Spleen (tissue), 11 donors: Measurements from ENCODE around the gene NUP50. TPM values are rescaled to one million over a fixed set of nuclear protein-coding genes. Genes with fewer than 3 reads are reported as not detected.
A peak's percentile ranks its signal among the peaks of the same experiment; 100 is the strongest.

Source experiments
- DNase-seq: peaks from one replicate; pipeline ENCODE4 v3.0.0-alpha.2; 2020
- H3K27ac ChIP-seq, 8 donors: fragments of 200-600 bp; sonication (generic) in 7 of 8; 1 replicate in 4 of 8; 2 replicates in 4 of 8; pipeline versions ENCODE4 v1.5.0 to v1.8.0; 2016 to 2021; ENCODE audit warnings: inconsistent platforms in 4 of 8, mild to moderate bottlenecking in 4 of 8, moderate library complexity in 1 of 8
- H3K27me3 ChIP-seq, 7 donors: fragments of 200-600 bp; sonication (generic) in 6 of 7; replicated peaks in 1 of 7; 1 replicate in 4 of 7; 2 replicates in 3 of 7; pipeline versions ENCODE4 v1.5.0 to v1.8.0; 2016 to 2021; ENCODE audit warnings: inconsistent platforms in 3 of 7, mild to moderate bottlenecking in 1 of 7
- H3K36me3 ChIP-seq, 6 donors: fragments of 200-600 bp; sonication (generic) in 5 of 6; 1 replicate in 4 of 6; 2 replicates in 2 of 6; pipeline versions ENCODE4 v1.5.0 to v1.8.0; 2016 to 2021; ENCODE audit warnings: inconsistent platforms in 2 of 6
- H3K4me1 ChIP-seq, 6 donors: fragments of 200-600 bp; sonication (generic) in 5 of 6; 1 replicate in 3 of 6; 2 replicates in 3 of 6; pipeline versions ENCODE4 v1.5.0 to v1.8.0; 2016 to 2021; ENCODE audit warnings: inconsistent platforms in 3 of 6
- H3K4me3 ChIP-seq, 8 donors: fragments of 200-600 bp; sonication (generic) in 7 of 8; 1 replicate in 4 of 8; 2 replicates in 4 of 8; pipeline versions ENCODE4 v1.5.0 to v1.8.0; 2016 to 2021; ENCODE audit warnings: inconsistent platforms in 4 of 8, mild to moderate bottlenecking in 4 of 8, moderate library complexity in 2 of 8
- H3K9me3 ChIP-seq, 8 donors: fragments of 200-600 bp; sonication (generic) in 7 of 8; 1 replicate in 4 of 8; 2 replicates in 4 of 8; pipeline versions ENCODE4 v1.5.0 to v1.8.0; 2016 to 2021; ENCODE audit warnings: inconsistent platforms in 4 of 8
- CTCF ChIP-seq, 11 experiments: fragments of 200-600 bp in 7 of 11; fragments of 450-650 bp in 4 of 11; sonication (generic) in 4 of 11; IDR thresholded peaks in 8 of 11; conservative IDR thresholded peaks in 3 of 11; 1 replicate in 7 of 11; 2 replicates in 4 of 11; pipeline versions ENCODE4 v1.4.0 to v1.8.0; 2016 to 2021; ENCODE audit warnings: antibody characterized with exemption in 11 of 11, inconsistent platforms in 4 of 11, mild to moderate bottlenecking in 1 of 11
- POLR2A ChIP-seq, 3 donors: fragments of 450-650 bp; IDR thresholded peaks; one replicate each; pipeline ENCODE4 v1.5.1; 2017; ENCODE audit warnings: antibody characterized with exemption in 3 of 3, mild to moderate bottlenecking in 1 of 3
- POLR2AphosphoS5 ChIP-seq, 3 donors: sonication (generic); formaldehyde crosslinking; IDR thresholded peaks; one replicate each; pipeline ENCODE4 v1.5.1; 2017; ENCODE audit warnings: antibody characterized with exemption in 3 of 3
- WGBS, 5 donors: extraction: QIAGEN DNeasy Blood & Tissue Kit in 3 of 5; methylation state at CpG; one replicate each; pipeline versions ENCODE4 v1.1.5 to v1.1.7; 2013 to 2018; 5-methylcytosine and 5-hydroxymethylcytosine counted together
- intact Hi-C: fragments of 100-400 bp; cut with DNase I; formaldehyde crosslinking; loops from one replicate; pipeline ENCODE4 v1.15.0; 2023; ENCODE audit warnings: low total_unique reads
- polyA plus RNA-seq, 3 donors: library from polyadenylated mRNA; stranded (reverse); fragments of 200-250 nt; gene quantifications; one replicate each; pipeline ENCODE4 v1.2.1, GENCODE V29; 2013
- total RNA-seq, 7 donors: library from RNA; depleted of rRNA in 3 of 7; stranded (reverse); fragments of >200 nt in 3 of 7; fragmentation: NEBNext Ultra II Directional in 4 of 7; extraction: Animal tissue kit (Norgen Biotek cat#: 25700) in 4 of 7; gene quantifications; one replicate each; pipeline versions ENCODE4 v1.1.0 to v1.2.1, GENCODE V29; 2016 to 2021
- donor health status: healthy with polysubstance abuse.
- donor health status: DM: no; HTN: no; CAD: no; lungs with moderate emphysema.
- donor health status: DM: no; HTN: no; CAD: no.
- donor health status: Bipolar disorder and iron deficiency.
- donor health status: healthy.
- donor health status: DM: no; HTN: no; CAD: no.
- donor health status: DM: yes; HTN: yes; CAD: no.

Gene NUP50
- total and polyA plus RNA-seq, 10 donors, result 16.2 to 109 (median 94.1) TPM

- Histone ChIP-seq H3K9me3 (no peaks in the 10 kb centered on the region), H3K4me3 (no peak overlapping the region), H3K4me1 (peaks cover 0 to 94% (median 57%) of the 10 kb centered on the region in 6 donors), H3K27ac (peak overlapping the region in 4 of 8 donors; percentile 71 to 89 (median 84)), H3K36me3 (peaks cover 0 to 50% (median 0%) of the 10 kb centered on the region in 6 donors), H3K27me3 (no peaks in the 10 kb centered on the region)
- TF ChIP-seq CTCF (IDR thresholded peaks at IDR 0.05 in 8 of 11, conservative IDR thresholded peaks at IDR 0.05 in 3 of 11), result no peak
- no peak for TF ChIP-seq POLR2AphosphoS5 (IDR thresholded peaks at IDR 0.05)
- TF ChIP-seq POLR2A (IDR thresholded peaks at IDR 0.05), result no peak
- no peak for DNase-seq
- intact Hi-C loops, result no loop called here
- 82 to 95% (median 87%) methylated on average over 11 to 13 of the region's 13 CpGs for WGBS, 5 donors
Observed at GRCh38 chr22:45229181-45229580, 65.5 kb downstream of the NUP50 start.

- no peak for DNase-seq
- H3K36me3 ChIP-seq, result peaks cover 0 to 43% (median 0%) of the 10 kb centered on the region in 6 donors
- WGBS, 5 donors, result 64 to 87% (median 80%) methylated on average over 16 of the region's 16 CpGs
- intact Hi-C loops, result no loop called here
- H3K4me3 ChIP-seq, result peak overlapping the region in 1 of 8 donors; percentile 19
- H3K27ac ChIP-seq, result peak overlapping the region in 5 of 8 donors; percentile 69 to 89 (median 82)
- peaks cover 0 to 94% (median 61%) of the 10 kb centered on the region in 6 donors for H3K4me1 ChIP-seq
- TF ChIP-seq CTCF (IDR thresholded peaks at IDR 0.05 in 8 of 11, conservative IDR thresholded peaks at IDR 0.05 in 3 of 11) (no peak), POLR2A (IDR thresholded peaks at IDR 0.05) (no peak), POLR2AphosphoS5 (IDR thresholded peaks at IDR 0.05) (no peak)
- H3K9me3 ChIP-seq, result no peaks in the 10 kb centered on the region
- no peaks in the 10 kb centered on the region for H3K27me3 ChIP-seq
Observed at GRCh38 chr22:45230026-45230721, 66.4 kb downstream of the NUP50 start.

GRCh38 chr22:45231293-45231692, 67.6 kb downstream of the NUP50 start:
- Histone ChIP-seq H3K4me3 (no peak overlapping the region), H3K27me3 (no peaks in the 10 kb centered on the region), H3K9me3 (no peaks in the 10 kb centered on the region), H3K36me3 (peaks cover 0 to 43% (median 0%) of the 10 kb centered on the region in 6 donors), H3K4me1 (peaks cover 8 to 94% (median 61%) of the 10 kb centered on the region in 6 donors), H3K27ac (peak overlapping the region in 3 of 8 donors; percentile 26 to 87 (median 82))
- no peak for DNase-seq
- TF ChIP-seq POLR2AphosphoS5 (IDR thresholded peaks at IDR 0.05) (no peak), POLR2A (IDR thresholded peaks at IDR 0.05) (no peak)
- 72 to 89% (median 84%) methylated on average over 2 of the region's 2 CpGs for WGBS, 5 donors
- intact Hi-C loops, result no loop called here

GRCh38 chr22:45233386-45233785, 69.7 kb downstream of the NUP50 start:
- intact Hi-C loops, result no loop called here
- Histone ChIP-seq H3K4me3 (no peak overlapping the region), H3K9me3 (no peaks in the 10 kb centered on the region), H3K27me3 (no peaks in the 10 kb centered on the region), H3K36me3 (peaks cover 0 to 51% (median 0%) of the 10 kb centered on the region in 6 donors), H3K27ac (peak overlapping the region in 2 of 8 donors; percentile 80 to 89), H3K4me1 (peaks cover 11 to 94% (median 58%) of the 10 kb centered on the region in 6 donors)
- DNase-seq, result peak; percentile 65
- TF ChIP-seq POLR2A (IDR thresholded peaks at IDR 0.05) (no peak), POLR2AphosphoS5 (IDR thresholded peaks at IDR 0.05) (no peak), CTCF (IDR thresholded peaks at IDR 0.05 in 8 of 11, conservative IDR thresholded peaks at IDR 0.05 in 3 of 11) (no peak)
- WGBS, 5 donors, result 87 to 95% (median 91%) methylated on average over 3 to 10 of the region's 10 CpGs
